Ramos (cell line): ENCODE measurements around the gene ELP2.
"Not testable (repeated sequence)": the region's sequence is repeated elsewhere in the genome, so short reads cannot be mapped to it uniquely, and the experiment has no call there.

Experiments used
- in situ Hi-C: fragments of 300-500 bp; cut with MboI; formaldehyde crosslinking; loops from one replicate; pipeline ENCODE4 v1.14.3; 2022; ENCODE audit warnings: low sequenced_read_pairs; ENCODE audit not compliant: unreplicated experiment

The ELP2 gene

DNA sequence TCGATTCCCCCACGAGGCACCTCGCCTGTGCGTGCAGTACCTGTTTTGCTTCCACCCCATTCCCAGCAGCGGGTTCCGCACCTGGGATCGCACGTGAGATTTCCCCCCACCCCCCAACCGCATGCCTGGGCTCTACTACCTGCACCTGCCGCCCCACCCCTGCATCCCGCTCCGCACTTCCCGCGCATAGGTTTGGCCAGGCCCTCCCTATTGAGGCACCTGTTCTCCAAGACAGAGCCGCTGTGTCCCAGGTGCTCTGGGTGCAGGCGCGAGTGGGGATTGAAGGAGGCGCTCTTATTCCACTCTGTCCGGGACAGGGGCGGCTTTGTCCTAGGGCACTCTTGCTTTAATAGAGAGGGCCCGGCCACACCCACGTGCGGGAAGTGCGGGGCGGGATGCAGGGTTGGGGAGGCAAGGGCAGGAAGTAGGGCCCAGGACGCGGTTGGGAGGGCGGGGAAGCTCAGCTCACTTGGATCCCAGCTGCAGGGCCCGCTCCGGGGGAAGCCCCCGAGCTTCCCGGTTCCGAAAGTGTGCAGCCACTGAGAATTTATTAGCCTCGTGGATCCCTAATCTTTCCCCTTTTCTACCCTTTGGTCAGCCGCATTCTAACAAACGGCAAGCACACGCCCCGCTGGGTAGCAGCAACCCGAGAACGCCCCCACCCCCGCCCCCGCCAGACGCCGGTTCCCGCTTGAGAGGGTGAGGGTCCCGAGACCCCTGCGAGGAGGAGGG lies 56.9 kb downstream of the ELP2 start:
- in situ Hi-C loops: no loop called here

DNA sequence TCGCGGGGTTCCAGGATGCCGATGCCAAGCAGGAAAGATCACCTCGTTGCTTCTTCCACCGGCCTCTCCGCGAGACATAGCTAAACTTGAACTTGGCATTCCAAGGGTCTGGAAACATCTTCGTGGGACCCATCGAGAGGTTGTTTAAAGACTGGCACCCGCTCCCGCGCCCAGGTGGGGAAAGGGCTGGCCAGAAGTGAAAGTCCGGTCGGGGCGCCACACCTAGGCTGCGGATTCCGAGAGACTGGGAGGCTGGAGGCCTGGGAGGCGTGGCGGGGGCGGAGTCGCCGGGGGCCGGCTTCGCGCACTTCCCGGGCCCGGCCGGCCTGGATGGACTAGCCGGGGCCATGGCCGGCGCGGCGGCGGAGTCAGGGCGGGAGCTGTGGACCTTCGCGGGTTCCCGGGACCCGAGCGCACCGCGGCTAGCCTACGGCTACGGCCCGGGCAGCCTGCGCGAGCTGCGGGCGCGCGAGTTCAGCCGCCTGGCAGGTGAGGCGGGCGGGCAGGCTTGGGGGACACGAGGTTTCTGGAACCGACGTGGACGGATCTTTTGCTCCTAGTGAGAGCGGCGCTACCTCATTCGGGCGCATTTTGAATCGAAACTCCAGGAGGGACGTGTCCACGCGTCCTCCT lies 57.6 kb downstream of the ELP2 start, which contains the start of gene MOCOS:
Gene MOCOS (plus strand): TSS at position 305 of the 633 bp plus-strand sequence. CDS start 43 bp downstream, at position 348.
- in situ Hi-C loops: no loop called here

DNA sequence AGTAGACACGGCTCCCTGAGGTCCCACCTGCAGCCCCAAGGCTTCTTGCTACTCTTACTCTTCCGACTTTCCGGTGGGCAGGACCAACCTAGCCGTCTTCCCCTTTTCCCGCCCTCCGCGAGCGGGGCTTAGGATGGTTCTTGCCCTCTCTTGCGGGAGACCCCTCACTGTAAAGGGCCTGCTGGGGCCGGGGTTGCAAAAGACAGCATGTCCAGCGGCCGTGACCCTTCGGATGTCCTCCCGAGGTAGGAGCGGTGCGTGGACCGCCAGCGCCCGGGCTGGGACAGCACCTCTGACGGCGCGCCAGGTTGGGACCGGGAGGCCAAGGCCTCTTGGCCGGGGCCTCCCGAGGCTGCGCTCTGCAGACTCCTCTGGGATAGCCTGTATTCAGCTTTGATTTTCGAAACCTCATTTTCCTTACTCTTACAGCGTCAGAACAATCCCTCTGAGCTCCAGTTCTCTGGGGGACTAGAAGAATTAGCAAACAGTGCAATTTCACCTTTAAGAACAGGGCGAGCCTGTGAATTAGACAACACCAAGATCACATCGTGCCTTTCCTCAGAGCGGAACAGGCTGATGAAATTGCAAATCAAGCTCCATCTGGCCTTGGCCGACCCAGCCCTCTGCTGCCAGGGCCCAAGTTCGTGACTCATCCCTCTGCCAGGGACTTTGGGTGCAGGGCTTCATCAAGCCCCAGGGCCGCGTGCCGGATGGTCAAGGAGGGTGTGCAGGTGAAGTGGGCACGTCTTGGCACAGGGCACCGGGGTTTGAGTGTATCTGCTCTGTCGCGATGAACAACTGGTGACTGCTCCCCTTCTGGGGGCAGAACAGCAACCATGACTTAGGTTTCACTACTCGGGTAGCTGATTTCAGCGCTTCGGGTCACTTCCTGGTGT lies 58.4 kb downstream of the ELP2 start:
- in situ Hi-C loops: no loop called here

DNA sequence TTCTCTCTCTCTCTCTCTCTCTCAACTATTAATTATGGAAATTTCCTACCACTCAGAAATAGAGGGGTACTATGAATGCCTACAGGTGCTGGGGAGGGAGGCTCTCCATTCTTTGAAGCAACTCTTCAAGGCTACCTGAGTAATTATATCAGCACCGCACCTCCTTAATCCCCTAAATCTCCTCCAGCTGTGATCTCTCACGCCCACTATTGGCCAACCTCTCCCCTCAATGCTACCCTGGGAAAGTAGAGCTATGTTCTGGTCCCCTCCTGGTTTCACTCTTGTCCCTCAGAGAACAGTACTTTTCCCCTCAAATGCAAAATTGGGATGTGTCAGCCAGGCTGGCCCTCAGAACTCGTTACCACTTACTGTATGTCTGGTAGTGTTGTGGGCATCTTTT lies 59.2 kb downstream of the ELP2 start:
- in situ Hi-C loops: no loop called here

DNA sequence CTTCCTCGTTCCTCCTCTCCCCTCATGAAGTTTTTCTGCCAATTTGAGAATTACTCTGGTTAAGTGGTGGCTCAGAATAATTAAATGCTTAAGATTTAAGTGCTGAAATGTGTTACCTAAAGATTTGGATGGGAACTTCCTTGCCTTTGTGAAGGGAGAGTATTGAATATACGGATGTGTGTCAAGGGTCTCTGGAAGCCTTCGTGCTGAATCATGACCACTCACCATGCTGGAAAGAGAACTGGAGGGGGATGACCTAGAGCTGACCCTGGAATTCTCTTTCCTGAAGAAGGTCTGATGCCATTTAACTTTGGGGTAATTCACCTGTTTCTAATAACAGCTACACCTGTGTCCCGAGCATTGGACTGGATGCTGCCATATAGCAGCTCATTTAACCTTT lies 59.8 kb downstream of the ELP2 start:
- in situ Hi-C loops: no loop called here

DNA sequence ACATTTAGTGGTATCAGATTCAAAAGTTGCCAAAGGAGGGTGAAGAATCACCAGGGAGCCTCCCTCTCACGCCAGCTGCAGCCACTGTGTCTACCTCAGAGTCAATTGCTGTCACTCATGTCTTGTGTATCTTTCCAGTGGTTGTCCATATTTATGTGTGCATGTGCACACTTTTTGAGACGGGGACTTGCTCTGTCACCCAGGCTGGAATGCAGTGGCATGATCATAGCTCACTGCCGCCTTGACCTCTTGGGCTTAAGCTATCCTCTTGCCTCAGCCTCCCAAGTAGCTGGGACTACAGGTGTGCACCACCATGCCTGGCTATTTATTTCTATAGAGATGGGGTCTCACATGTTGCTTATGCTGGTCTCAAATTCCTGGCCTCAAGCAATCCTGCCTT lies 61.6 kb downstream of the ELP2 start:
- in situ Hi-C loops: no loop called here

DNA sequence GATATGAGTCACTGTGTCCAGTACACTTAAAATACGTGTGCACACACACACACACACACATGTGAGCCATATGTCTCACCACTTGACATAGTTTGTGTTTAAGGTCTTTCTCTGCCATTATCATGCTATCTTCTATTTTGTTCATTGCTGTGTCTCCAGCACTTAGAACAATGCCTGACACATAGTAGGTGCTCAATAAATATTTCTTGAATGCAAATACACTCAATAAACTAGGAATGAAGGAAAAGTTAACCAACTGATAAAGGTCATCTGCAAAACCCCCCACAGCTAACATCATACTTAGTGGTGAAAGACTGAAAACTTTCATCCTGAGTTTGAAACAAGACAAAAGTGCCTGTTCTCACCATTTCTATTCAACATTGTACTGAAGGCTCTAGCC lies 62.0 kb downstream of the ELP2 start:
- in situ Hi-C loops: no loop called here

DNA sequence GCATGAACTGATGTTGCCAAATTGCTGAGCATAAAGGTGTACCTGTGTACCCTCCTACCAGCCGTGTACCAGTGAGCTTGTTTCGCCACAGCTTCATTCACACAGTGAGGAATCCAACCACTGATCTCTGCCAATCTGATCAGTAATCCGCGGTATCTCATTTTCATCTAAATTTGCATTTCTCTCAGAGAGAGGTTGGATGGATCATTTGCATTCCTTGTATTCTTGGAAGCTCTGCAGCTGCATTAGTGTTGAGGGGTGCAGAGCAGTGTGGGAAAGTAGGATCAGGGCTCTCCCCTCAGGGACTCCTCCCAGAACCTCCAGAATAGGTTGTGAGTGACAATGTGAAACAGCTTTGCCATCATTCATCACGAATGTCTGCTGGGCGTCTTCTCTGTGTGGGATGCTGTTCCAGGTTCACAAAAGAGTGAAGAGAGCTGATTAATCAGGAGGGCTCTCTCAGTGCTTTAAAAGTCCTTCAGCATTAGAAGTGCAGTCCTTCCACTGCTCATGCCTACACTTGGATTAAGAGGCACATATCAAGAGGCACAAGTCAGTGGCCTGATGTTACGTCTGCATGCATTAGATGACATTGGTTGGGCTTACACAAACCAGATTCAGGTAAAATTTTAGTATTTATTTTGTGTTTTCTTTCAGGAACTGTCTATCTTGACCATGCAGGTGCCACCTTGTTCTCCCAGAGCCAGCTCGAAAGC lies 65.1 kb downstream of the ELP2 start:
- in situ Hi-C loops: no loop called here

DNA sequence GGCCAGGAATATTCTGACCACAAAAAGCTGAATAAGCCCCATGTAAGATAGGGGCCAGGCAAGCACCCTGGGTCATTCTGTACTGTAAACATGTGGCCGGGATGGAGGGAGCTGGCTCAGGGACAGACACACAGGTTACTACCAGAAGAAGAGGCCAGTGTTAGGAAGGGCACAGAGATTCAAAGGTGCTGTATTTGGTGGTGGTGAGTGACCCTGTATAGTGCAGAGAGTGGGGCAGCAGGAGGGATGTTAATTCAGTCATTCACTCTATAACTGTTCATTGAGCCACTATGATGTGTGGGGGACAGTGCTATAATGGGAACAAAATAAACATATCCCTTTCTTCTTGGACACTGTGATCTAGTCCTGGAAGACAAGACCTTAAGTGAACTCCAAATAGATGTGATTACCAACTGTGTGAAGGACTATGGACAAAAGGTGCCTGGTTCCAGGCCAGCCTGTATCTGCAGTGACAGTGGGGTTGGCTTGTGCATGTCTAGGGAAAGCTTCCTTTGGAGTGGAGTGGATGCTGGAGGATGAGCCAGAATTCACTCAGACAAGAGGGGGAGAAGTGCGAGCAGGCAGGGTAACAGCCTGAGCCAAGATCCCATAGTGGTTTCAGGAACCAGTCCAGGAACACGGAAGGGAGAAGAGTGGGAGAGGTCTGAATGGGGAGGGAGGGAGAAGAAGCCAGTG lies 65.9 kb downstream of the ELP2 start:
- in situ Hi-C loops: no loop called here

DNA sequence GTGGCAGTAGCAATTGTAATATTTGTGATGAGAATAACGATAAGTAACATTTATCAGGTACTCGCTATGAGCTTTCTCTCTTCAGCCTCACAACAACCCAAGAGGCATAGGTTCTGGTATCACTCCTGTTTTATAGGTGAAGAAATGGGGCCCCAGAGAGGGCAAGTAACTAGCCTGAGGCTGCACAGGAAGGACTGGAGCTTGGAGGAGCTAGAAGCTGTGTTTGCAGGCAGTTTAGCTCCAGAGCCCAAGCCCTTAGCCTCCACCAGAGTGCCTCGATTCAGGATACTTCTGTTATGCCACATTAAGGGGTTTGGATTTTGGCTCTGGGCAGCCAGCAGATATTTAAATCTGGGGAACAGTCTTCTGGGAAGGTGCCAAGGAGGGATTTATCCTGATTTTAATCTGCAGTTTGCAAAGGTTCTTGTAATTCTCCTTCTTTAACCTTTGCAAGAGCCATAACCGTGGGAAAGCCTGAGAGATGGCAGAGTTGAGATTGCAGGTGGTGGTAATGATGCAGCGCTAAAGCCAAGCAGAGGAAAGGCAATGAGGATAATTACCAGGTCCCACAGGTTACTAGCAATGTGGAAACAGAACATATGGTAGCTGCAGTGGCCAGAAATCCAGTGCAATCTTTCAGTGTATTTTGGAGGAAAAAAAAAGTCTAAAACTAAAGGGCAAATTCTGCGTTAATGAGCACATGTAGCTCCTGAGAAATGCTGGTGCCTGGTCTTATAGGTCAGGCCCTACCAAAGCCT lies 66.7 kb downstream of the ELP2 start:
- in situ Hi-C loops: no loop called here

DNA sequence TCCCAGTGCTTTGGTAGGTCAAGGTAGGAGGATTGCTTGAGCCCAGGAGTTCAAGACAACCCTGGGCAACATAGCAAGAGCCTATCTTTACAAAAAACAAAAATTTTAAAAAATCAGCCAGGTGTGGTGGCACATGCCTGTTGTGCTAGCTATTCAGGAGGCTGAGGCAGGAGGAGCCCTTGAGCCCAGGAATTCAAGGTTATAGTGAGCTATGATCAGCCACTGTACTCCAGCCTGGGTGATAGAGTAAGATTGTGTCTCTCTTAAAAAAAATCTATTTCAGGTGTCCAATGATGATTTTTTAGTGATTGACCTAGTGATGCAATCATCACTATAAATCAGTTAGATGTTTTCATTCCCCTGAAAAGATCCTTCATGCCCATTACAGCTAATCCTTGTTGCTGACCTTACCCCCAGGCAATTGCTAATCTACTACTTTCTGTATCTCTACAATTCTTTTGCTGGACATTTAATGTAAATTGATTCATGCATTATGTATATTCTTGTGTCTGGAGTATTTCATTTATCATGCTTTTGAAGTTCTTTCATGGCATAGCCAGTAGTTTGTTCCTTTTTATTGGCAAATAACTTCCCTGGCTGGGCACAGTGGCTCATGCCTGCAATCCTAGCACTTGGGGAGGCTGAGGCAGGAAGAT lies 67.9 kb downstream of the ELP2 start:
- in situ Hi-C loops: no loop called here

DNA sequence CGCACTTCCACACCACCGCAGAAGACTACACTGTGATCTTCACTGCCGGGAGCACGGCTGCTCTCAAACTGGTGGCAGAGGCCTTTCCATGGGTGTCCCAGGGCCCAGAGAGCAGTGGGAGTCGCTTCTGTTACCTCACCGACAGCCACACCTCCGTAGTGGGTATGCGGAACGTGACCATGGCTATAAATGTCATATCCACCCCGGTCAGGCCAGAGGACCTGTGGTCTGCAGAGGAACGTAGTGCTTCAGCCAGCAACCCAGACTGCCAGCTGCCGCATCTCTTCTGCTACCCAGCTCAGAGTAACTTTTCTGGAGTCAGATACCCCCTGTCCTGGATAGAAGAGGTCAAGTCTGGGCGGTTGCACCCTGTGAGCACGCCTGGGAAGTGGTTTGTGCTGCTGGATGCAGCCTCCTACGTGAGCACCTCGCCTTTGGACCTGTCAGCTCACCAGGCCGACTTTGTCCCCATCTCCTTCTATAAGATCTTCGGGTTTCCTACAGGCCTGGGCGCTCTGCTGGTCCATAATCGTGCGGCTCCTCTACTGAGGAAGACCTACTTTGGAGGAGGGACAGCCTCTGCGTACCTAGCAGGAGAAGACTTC lies 70.1 kb downstream of the ELP2 start:
- in situ Hi-C loops: no loop called here

DNA sequence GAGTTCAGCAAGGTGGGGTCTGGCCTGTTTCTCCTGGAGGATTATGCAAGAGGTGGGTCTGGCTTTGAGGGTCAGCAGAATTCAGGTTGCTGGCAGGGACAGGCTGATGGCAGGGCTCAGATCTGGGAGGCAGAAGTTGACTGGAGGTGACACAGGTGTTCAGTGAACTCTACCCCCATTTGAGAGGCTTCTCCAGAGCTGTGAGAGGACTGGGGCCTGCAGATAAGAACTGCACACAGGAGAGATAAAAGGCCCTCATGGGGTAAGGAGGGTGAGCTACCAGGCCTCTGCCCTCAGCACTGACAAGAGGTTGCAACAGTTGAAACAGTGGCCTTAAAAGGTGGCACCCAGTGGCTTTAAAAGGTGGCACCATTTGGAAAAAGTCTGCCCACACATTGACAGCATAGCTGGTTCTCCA lies 70.7 kb downstream of the ELP2 start:
- in situ Hi-C loops: no loop called here

DNA sequence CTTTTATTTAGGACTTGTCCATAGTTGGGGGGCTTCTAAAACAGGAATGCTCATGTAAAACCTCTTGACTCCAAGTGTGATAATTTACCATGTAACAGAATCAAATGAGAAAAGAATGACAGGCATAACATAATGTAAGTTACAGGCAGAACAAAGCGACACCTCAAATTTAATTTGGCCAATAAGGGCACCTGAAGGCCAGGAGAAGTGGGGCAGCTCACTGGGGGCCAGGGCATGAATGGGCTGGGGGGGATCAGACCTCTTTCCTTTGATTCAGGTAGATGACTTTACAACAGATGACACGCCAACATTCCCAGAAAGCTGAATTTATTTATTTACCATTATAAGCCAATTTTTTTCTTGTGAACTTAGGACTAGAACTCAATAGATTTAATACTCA lies 72.1 kb downstream of the ELP2 start:
- in situ Hi-C loops: no loop called here

DNA sequence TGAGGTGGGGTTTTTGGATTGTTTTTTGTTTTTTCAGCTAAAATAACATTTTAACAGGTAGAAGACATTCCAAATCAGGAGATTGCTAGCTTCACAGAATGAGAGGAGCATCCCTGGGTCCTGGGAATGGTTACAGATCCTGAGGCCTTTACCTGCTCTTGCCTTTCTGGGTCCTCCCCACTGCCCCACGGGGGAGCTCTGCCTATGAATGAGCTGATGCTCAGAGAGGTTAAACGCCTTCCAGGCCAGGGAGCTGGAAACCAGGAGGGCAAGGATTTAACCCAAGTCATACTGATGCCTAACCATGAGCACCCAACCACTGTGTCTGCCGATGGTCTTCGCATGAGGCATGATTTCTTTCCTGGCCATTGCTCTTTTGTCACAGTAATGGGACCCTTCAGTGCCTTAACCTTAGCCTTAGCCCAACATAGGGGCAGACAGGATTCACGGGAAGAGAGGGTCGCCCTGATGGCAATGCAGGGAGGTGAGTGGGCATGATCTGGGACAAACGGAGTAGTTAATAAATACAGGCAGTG lies 73.7 kb downstream of the ELP2 start:
- in situ Hi-C loops: no loop called here

DNA sequence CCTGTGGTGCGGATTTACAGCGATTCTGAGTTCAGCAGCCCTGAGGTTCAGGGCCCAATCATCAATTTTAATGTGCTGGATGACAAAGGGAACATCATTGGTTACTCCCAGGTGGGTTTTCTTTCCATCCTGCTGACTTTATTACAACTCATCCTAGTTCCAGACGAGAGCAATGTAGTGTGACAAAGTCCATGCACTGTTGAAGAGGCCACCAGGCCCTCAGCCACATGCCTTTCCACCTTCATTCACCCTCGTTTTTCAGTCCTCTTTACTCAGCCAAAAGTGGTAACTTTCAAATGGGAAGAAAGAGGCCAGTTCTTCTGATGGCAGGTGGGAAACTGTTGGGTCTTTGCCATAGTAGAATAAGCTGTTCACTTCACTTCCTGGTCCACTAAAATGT lies 75.5 kb downstream of the ELP2 start:
- in situ Hi-C loops: no loop called here

DNA sequence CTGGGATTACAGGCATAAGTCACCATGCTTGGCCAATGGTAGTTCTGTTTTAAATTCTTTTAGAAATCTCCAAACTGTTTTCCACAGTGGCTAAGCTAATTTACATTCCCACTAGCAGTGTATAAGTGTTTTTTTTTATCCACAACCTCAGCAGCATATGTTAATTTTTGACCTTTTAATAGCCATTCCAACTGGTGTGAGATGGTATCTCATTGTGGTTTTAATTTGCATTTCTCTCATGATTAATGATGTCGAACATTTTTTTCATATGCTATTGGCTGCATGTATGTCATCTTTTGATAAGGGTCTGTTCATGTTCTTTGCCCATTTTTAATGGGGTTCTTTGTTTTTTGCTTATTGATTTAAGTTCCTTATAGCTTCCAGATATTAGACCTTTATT lies 77.6 kb downstream of the ELP2 start:
- in situ Hi-C loops: no loop called here

DNA sequence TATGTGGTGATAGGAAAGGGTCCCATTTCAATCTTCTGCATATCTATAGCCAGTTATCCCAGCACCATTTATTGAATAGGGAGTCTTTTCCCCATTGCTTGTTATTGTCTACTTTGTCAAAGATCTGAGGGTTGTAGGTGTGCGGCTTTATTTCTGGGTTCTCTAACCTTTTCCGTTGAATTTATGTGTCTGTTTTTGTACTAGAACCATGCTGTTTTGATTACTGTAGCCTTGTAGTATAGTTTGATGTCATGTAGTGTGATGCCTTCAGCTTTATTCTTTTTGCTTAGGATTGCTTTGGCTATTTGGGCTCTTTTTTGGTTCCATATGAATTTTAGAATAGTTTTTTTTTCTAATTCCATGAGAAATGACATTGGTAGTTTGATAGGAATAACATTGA lies 78.3 kb downstream of the ELP2 start:
- in situ Hi-C loops: not testable (repeated sequence)
